HG03432 (cell line): ENCODE measurements around the gene NIBAN1.
"Not testable (repeated sequence)": the region's sequence is repeated elsewhere in the genome, so short reads cannot be mapped to it uniquely, and the experiment has no call there.

Experiments
- ATAC-seq: cut with Tn5 transposase; IDR thresholded peaks from one replicate; pipeline ENCODE4 v1.9.1; 2021; ENCODE audit warnings: mild to moderate bottlenecking, moderate library complexity; ENCODE audit not compliant: unreplicated experiment

Gene NIBAN1

DNA sequence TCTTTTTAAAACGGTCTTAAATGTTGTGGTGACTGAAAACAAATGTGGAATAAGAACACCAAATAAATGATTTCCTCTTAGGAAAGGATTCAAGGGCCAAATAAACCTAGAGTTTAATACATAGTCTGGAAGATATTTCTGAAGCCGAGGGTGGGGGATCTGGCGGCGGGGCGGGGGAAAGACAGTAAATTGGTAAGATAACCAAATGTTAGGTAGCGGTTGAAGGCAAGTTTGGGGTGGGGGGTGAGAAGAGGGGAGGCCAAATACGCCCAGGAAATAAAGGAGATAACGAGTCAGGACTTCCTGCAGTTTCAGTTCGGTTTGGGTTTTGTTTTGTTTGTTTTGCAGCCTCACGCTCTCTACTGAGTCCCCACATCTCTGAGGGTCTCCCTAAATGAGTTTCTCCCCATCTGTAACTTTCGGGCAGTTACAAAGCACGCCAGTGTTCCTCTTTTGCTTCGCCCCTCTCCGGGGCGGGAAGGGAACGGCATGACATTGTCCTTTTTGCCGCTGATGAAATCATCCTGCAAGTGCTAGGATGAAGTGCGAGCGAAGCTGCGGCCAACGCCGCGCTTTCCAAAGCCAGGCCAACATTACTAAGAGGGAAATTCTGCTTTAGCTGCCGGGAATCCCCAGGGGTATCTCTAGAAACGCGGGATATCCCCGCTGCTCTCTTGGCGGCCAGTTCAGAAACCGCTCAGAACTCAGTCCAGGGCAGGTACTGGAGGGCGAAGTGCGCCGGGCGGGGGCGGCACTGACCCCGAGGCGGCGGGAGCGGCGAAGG, 844 bp downstream of the NIBAN1 start:
- ATAC-seq, result peak; percentile 68

DNA sequence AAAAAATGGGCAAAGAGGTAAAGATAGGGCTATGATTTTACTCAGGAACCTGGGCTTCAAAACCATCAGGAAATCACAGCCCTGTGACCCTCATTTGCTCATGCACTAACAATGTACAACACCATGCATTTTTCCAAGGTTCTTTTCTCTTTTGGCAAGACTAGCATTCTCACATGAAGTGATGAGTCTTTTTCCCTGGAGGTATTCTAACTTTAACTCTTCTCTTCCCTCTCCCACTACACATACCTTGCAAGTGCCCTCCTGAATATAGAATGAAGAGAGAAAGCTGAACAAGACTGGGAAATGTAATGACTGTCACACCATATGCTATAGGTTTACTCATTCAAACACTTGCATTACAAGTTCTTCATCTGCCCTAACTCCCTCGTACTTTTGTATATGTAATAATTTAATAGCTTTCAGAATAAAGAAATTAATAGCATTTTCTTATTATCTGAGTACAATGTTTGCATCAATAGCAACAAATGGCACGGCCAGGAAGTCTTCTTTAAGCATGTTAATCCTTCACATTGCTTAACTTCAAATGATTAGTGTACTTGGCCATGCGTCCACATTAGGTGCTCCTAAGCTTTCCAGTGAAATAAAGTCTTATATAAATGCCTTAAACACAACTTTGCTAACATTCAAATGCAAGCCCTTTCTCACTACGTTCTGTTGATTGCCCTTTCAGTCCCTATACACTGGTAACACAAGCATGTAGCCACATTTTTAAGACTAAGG, 1.8 kb downstream of the NIBAN1 start:
- no peak for ATAC-seq

DNA sequence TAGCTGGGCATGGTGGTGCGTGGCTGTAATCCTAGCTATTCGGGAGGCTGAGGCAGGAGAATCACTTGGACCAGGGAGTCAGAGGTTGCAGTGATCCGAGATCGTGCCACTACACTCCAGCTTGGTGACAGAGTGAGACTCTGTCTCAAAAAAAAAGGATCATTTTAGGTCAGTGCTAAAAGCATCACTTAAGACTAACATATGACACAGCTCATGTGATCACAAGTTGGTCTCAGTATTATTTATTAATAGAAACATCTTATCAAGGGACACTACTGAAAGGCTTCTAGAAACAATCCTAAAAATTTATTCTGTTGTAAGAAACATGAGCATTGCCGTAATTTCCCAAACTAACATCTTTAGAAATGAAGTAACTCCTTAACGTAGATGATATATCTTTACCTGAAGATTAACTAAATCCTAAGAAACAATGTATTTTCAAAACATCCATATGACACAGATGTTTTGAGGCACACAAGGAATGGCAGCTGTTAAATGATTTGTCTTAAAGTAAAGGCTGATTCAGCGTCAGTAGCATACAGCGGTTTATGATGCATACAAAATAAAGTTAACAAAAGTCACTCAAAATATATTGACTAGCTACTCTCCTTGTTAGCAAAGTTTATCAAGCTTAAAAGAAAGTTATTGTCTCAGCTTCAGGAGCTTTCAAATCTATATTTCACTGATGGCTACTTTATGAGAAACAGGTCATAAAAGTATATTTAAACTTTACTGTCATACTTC, 2.6 kb downstream of the NIBAN1 start:
- ATAC-seq, result no peak

DNA sequence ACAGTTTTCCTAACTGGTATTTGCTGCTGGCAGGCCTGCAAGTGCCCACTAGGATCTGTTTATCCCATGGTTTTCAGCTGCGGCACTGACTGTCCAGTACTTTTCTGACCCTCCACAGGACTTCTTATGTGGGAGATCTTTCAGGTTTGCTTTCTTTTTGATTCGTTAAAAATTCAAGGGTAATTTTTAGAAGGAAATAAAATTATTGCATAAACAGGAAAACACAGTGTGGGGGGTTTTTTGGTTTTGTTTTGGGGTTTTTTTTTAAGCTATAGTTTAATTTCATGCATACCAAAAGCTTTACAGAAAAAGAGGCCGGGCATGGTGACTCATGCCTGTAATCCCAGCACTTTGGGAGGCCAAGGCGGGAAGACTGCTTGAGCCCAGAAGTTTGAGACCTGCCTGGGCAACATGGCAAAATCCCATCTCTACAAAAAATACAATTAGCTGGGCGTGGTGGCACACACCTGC, 3.6 kb downstream of the NIBAN1 start:
- no peak for ATAC-seq

DNA sequence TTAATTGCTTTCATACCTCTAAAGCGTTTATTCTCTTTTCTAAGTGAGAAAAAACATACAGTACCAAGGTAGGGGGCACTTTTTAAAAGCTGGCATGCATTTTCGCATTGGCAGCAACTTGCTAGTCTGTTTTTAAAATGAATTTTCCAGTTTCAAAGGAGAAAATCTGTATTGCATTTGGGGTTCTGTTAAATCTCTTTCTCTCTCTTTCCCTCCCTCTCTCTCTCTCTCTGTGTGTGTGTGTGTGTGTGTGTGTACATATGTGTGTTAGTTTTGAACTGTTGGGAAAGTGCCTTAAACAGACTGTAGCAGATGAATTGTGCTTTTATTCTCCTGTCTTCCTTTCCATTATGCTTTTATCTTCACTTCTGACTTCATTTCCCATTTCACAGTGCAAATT, 7.3 kb downstream of the NIBAN1 start:
- no peak for ATAC-seq

DNA sequence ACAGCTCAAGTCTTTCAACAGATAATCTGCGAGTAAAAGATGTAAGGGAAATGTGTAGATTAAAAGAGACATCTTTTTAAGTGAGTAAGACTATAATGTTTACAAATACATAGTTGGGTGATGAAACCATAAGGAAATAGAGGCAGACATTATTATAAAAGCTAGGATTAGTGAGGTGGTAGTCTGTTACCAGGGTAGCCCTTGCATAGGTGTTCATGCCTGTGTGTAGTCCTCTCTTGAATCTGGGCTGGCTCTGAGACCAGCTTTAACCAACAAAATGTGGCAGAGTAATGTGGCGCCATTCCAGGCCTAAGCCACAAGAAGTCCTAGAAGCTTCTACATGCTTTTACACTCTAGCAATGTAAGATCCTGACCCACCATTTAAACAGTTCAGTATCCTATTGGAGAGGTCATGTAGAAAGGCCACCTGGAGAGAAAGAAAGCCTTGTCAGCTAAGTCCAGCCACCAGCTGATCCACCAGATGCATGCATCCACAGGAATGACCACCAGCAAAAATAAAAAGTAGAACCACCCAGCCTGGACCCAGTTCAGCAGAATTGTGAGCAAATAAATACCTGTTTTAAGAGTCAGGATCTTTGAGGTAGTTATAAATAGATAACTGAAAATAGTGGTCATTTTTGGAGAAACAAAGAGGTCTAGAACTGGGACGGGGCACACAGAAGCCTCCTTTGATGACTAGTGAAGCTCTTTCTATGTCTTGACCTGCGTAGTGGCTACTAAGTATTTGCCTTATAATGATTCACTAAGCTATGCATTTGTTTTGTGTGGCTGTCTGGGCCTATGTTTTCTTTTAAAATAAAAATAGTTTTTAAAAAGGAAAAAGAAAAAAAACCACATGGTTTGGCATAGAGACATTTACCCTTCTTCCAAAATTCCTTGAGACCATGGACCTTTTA, 8.1 kb downstream of the NIBAN1 start:
- ATAC-seq, result no peak

DNA sequence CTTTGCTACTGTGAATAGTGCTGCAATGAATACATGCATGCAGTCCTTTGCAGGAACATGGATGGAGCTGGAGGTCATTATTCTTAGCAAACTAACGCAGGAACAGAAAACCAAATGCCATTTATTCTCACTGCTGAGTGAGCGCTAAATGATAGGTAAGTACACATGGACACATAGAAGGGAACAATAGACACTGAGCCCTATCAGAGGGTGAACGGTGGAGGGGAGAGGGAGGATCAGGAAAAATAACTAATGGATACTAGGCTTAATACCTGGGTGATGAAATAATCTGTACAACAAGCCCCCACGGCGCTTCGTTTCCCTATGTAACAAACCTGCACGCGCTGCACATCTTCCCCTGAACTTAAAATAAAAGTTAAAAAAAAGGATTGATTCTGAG, 8.9 kb downstream of the NIBAN1 start:
- no peak for ATAC-seq

DNA sequence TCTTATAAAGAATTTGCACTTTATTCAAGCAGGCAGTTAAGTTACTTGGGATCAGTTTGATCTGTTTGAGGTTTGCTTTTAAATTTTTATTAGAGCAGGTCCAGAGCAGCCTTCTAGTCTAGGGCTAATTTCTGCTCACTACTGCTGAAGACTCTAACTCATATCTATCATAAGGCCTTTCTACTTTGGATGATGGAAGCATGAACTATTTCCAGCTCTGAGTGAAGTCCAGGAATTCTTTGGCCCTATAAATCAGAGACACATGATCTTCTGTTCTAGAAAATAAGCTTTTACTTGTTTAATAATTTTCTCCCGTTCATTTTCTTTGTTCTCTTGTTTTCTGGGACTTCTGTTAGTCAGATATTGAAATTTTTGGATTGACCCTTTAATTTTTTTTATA, 14.7 kb downstream of the NIBAN1 start:
- no peak for ATAC-seq

DNA sequence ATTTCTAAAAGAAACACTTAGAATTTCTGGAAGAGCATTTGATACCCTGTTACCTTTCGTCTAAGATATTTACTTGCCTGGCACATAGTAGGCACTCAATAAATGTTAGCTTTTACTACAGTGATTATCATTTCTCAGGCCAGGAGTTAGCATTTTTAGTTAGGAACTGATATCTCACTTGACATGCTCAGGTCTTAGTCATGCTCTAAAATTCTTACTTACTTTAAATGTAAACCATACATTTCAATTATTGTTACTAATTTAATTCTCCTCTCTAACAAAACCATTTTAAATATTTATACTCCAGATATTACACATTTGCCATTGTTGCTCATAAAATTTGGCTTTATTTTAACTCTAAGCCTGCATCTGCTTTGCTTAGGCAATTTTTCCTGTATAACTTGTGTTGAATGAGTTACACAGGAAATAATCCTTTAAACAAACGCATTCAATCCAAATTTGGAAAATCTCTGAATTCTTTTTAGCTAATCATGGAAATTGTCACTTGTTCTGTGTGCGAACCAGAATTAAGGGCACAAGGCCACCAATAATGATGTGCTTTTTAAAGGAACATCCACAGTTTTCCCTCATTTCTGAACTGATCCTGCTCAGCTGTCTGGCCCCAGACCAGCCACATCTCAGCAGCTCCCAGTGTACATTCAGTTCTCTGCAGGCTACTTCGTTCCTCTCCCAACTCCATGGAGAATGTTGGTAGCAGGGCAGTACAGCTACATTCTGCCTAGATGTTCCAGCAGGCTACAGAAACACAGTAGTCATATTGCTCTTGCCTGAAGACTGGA, 15.6 kb downstream of the NIBAN1 start:
- no peak for ATAC-seq

DNA sequence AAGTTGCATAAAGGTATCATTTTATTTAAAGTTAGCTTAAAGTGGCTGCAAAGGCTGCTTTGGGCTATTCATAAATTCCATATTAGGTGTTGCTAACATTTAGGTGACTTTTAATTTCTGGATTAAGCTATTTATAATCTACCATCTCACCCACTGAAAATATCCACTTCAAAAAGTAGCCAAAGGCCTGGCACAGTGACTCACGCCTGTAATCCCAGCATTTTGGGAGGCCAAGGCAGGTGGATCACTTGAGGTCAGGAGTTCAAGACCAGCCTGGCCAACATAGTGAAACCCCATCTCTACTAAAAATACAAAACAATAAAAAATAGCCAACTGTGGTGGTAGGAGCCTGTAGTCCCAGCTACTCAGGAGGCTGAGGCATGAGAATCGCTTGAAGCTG, 16.4 kb downstream of the NIBAN1 start:
- ATAC-seq, result not testable (repeated sequence)

DNA sequence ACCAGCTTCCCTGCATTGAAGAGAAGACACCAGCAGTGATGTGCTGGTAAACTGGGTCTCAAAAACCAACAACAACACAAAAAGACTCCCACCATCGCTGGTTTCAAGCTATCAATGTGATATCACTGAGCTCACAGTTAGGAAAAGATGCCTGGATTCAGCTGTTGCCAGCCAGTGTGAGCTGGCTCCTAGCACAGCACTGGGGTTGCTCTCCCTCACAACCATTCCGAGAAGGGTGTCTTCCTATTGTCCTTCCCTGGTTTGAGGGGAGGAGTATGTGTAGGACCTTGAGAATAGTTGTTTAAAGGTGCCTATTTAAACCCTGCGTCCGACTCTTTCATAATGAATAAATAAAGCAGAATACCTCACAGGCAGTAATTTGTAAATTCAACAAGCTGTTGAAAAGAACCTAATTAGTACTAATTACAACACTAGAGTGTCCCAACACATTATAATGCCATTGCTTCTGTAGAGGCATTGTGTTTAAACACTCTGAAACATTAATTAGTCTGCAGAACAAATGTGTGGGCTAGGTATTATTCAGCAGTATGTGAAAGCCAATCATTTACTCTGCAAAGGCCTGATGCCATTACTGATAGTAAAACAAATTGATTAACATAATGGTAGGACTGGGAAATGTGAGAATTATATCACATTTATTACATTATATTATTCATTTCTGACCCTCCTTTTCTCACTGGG, 17.2 kb downstream of the NIBAN1 start:
- ATAC-seq, result no peak

DNA sequence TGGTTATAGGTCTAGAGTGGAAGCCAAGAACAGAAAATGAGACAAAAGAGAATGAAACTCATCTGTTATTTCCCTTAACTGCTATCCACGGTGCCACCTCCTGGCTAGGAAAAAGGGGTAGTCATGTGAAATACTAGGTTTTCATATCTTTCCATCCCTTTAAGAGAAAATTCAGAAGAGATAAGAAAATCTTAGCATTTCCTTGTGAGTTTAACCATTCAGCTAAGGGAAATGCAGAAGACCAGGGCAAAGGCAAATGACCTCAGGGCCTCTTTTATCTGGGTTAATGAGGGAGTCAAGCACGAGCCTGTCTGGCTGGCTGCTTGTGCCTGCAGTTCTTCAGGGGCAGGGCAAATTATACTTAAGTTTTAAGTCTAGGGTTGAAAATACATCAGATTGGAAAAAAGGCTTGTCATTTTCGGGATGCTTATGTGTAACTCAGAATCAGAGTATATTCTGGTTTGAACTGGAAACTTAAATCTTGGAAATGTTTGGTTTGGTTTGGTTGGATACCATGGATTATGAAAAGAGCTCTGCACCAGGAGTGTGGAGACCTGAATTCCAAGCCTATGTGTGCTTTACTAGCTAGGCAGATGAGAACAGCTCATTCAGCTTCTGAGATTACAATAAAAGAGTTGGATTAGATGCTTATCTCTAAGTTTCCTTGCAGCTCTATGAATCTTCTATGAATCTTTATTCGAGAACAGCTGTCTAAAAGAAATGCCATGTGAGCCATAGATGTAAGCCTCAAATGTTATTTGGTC, 19.9 kb downstream of the NIBAN1 start:
- ATAC-seq, result no peak

DNA sequence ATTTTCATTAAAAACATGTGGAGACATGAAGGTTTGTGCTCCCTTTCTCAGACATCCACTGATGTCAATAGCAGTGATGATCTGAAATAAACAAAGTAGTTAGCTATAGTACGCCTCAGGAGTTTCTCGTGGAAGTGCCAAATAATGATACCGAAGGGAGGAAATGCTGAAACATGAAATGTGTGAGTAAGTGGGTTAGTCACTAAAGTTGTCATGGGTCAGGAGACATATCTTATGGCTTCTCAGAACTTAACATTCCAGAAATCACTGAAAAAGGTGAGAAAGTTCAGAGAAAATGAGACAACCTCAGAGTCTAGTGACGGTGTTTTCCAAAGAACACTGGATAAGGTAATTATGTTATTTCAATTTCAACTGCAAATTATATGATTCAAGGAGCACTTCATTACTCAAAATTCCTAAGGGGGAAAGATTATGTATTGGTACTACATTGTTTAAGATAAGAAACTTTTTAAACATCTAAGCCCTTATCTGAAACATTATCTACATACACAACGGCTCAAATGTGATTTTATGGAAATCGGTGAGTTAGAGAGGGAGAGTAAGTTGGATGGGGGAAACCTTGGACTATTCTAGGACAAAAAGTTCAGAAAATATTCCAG, 20.6 kb downstream of the NIBAN1 start:
- ATAC-seq, result peak; percentile 48

DNA sequence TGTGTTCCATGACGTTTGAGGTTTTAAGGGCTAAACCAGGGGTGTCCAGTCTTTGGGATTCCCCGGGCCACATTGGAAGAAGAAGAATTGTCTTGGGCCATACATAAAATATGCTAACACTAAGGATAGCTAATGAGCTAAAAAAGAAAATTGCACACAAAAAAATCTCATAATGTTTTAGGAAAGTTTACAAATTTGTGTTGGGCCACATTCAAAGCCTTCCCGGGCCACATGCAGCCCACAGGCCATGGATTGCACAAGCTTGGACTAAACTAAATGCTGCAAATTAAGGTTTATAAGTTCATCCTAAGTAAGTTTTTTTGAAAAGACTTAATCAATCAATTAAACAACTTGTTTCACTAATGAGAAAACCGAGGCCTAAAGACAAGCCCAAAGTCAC, 21.9 kb downstream of the NIBAN1 start:
- ATAC-seq, result no peak

DNA sequence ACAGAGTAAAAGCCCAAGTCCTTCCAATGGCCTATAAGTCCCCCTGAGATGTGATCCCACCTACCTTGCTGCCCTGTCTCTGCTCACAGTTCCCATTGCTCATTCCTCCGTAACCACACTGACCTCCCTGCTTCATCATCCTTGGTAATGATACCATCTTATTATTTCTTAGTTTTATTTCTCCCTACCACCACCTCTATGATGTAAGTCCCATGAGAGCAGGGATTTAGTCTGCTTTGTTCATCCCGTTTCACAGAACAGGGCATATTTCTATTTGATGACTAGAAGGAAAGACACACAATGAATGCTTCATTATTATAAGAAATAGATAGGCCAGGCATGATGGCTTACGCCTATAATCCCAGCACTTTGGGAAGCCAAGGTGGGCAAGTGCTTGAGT, 22.5 kb downstream of the NIBAN1 start:
- ATAC-seq, result no peak

DNA sequence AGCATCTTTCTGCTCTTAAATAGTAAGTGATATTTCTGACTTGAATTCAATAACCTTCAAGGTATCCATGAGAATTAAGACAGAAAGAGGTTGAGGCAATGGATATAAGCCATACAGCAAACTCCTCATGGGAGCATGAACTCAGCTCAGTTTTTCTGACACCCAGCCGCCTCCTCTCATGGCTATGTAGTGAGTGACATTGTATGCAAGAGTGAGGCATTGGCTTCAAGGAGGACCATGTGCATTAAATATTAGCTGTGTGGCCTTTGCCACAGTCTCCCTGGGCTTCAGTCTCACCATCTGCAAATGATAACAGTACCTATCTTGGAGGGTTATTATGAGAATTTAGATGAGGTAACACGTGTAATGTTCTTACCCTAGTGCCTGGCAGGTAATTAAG, 23.4 kb downstream of the NIBAN1 start:
- no peak for ATAC-seq

DNA sequence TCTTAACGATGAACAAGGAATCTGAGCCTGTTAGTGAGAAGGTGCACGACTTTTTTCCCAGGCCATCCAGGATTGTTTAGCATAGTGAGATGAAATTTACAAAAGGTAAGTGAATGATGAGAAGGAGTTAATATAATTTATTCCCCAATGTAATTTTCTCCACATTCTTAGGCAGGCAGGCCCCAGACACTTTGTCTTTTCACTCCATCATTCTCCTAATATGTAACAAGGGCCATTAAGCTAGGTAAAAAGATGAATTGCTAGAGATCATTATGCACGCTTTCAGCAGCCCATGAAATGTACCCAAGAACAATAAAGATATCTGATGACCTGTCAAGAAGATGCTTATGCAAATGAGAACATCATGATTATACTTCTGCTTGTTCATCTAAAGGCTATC, 24.1 kb downstream of the NIBAN1 start:
- no peak for ATAC-seq
